Gastrocnemius medialis (tissue), 4 donors: ENCODE data around the gene KLHL30.

Source experiments
- POLR2A ChIP-seq, 2 donors: fragments of 450-650 bp; IDR thresholded peaks; one replicate each; pipeline ENCODE4 v1.6.1; 2017; ENCODE audit warnings: antibody characterized with exemption in 2 of 2, mild to moderate bottlenecking in 2 of 2, moderate library complexity in 2 of 2
- TF ChIP-seq, protein P1 (sequence below), 5 experiments: fragments of 450-650 bp in 3 of 5; fragments of 200-600 bp in 2 of 5; sonication (generic) in 2 of 5; IDR thresholded peaks in 4 of 5; conservative IDR thresholded peaks in 1 of 5; 1 replicate in 4 of 5; 2 replicates in 1 of 5; pipeline ENCODE4 v1.5.1; 2016 to 2019; ENCODE audit warnings: antibody characterized with exemption in 5 of 5, mild to moderate bottlenecking in 3 of 5, moderate library complexity in 3 of 5

DNA sequence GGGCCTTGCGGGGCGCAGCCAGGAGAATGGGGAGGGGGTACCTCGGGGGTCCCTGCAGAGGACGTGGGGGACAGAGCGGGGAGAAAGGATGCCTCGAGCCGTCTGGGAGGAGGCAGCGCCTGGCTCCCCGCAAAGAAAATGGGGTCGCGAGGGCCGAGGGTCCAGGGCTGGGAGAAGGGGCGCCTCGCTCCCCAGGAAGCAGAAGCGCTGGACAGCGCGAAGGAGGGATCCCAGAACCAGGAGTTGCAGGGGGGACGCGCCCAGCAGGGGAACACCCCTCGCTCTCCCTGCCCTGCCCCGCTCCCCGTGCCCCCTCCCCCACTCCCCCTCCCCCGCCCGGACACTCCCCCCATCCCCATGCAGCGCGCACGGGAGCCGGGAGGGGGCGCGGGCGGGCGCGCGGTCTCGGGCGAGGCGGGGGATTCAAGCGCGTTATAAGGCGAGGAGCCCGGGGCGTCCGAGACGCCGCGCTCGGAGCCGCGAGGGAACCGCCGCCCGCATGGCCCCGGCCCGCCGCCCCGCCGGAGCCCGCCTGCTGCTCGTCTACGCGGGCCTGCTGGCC is 20.1 kb downstream of the KLHL30 start, which contains the start of gene ERFE:
- TF ChIP-seq, protein P1, sequence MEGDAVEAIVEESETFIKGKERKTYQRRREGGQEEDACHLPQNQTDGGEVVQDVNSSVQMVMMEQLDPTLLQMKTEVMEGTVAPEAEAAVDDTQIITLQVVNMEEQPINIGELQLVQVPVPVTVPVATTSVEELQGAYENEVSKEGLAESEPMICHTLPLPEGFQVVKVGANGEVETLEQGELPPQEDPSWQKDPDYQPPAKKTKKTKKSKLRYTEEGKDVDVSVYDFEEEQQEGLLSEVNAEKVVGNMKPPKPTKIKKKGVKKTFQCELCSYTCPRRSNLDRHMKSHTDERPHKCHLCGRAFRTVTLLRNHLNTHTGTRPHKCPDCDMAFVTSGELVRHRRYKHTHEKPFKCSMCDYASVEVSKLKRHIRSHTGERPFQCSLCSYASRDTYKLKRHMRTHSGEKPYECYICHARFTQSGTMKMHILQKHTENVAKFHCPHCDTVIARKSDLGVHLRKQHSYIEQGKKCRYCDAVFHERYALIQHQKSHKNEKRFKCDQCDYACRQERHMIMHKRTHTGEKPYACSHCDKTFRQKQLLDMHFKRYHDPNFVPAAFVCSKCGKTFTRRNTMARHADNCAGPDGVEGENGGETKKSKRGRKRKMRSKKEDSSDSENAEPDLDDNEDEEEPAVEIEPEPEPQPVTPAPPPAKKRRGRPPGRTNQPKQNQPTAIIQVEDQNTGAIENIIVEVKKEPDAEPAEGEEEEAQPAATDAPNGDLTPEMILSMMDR (IDR thresholded peaks at IDR 0.05 in 4 of 5, conservative IDR thresholded peaks at IDR 0.05 in 1 of 5): peak in 2 of 5 experiments; percentile 58 to 69
- peak in 1 of 2 donors; percentile 5 for TF ChIP-seq POLR2A (IDR thresholded peaks at IDR 0.05)
